Lower leg skin (tissue), 3 donors: ENCODE measurements around the gene RUFY1.

Experiments used
- CTCF ChIP-seq, 3 donors: fragments of 450-650 bp; IDR thresholded peaks; one replicate each; pipeline ENCODE4 v1.5.1; 2016; ENCODE audit warnings: antibody characterized with exemption in 3 of 3, mild to moderate bottlenecking in 3 of 3, moderate library complexity in 2 of 3
- POLR2A ChIP-seq, 2 donors: fragments of 450-650 bp; IDR thresholded peaks; one replicate each; pipeline ENCODE4 v1.6.1; 2016 to 2017; ENCODE audit warnings: antibody characterized with exemption in 2 of 2, mild to moderate bottlenecking in 1 of 2, moderate library complexity in 1 of 2

- TF ChIP-seq CTCF (IDR thresholded peaks at IDR 0.05) (no peak), POLR2A (IDR thresholded peaks at IDR 0.05) (no peak)
These were observed 34.1 kb upstream of the RUFY1 start for GRCh38 chr5:179516221-179516620.
